Fibroblast of lung (primary cell): ENCODE measurements around the gene ARFGAP3. TPM values are rescaled to one million over a fixed set of nuclear protein-coding genes. Genes with fewer than 3 reads are reported as not detected.

ENCODE experiments used
- DNase-seq, 2 donors: peaks; one replicate each; pipeline versions ENCODE4 v3.0.0 to v3.0.0-alpha.2; 2010; ENCODE audit warnings: low read depth in 2 of 2
- H2AFZ ChIP-seq: 2 replicates; pipeline ENCODE4 v1.5.1; 2012; ENCODE audit warnings: low read length, control low read depth, inconsistent platforms
- H3K27ac ChIP-seq: 2 replicates; pipeline ENCODE4 v1.5.1; 2011; ENCODE audit warnings: low read length, control low read depth; ENCODE audit not compliant: insufficient read depth
- H3K27me3 ChIP-seq: 2 replicates; pipeline ENCODE4 v1.5.1; 2011; ENCODE audit warnings: mild to moderate bottlenecking, low read length; ENCODE audit not compliant: control insufficient read depth, insufficient read depth
- H3K36me3 ChIP-seq: 2 replicates; pipeline ENCODE4 v1.5.1; 2011; ENCODE audit warnings: low read length; ENCODE audit not compliant: control insufficient read depth, insufficient read depth
- H3K4me1 ChIP-seq: 2 replicates; pipeline ENCODE4 v1.5.1; 2011; ENCODE audit warnings: low read length; ENCODE audit not compliant: control insufficient read depth, insufficient read depth; ENCODE audit errors: extremely low read depth
- H3K4me2 ChIP-seq: 2 replicates; pipeline ENCODE4 v1.5.1; 2011; ENCODE audit warnings: low read length, control low read depth; ENCODE audit not compliant: insufficient read depth; ENCODE audit errors: extremely low read depth
- H3K4me3 ChIP-seq, 4 experiments: fragments of 200-600 bp in 1 of 4; sonication (generic) in 1 of 4; replicated peaks in 1 of 4; 2 replicates each; pipeline ENCODE4 v1.5.1; 2011 to 2016; ENCODE audit warnings: low read length in 4 of 4, low read depth in 3 of 4, mild to moderate bottlenecking in 3 of 4, control low read depth in 2 of 4, inconsistent platforms in 1 of 4, mixed read lengths in 1 of 4; ENCODE audit not compliant: insufficient read depth in 1 of 4; ENCODE audit errors: control extremely low read depth in 1 of 4
- H3K79me2 ChIP-seq: 2 replicates; pipeline ENCODE4 v1.5.1; 2012; ENCODE audit warnings: mild to moderate bottlenecking, low read length, inconsistent platforms; ENCODE audit not compliant: control insufficient read depth, insufficient read depth
- H3K9ac ChIP-seq: 2 replicates; pipeline ENCODE4 v1.5.1; 2011; ENCODE audit warnings: mild to moderate bottlenecking, low read length, control low read depth; ENCODE audit not compliant: insufficient read depth
- H3K9me3 ChIP-seq: 2 replicates; pipeline ENCODE4 v1.5.1; 2012; ENCODE audit warnings: low read depth, low read length; ENCODE audit not compliant: control insufficient read depth, insufficient read depth
- H4K20me1 ChIP-seq: 2 replicates; pipeline ENCODE4 v1.5.1; 2011; ENCODE audit warnings: low read length; ENCODE audit not compliant: control insufficient read depth, insufficient read depth; ENCODE audit errors: extremely low read depth
- EZH2 ChIP-seq: IDR thresholded peaks from 2 replicates; pipeline ENCODE4 v1.5.1; 2012; ENCODE audit warnings: low read length, control low read depth, mild to moderate bottlenecking; ENCODE audit errors: missing control alignments
- polyA plus RNA-seq, 2 donors: library from polyadenylated mRNA; depleted of rRNA in 1 of 2; stranded (reverse) in 1 of 2; unstranded in 1 of 2; fragments of >200 nt; gene quantifications; 2 replicates each; pipeline ENCODE4 v1.2.1, GENCODE V29; 2011 to 2012; ENCODE audit warnings: missing spikeins in 1 of 2
- total RNA-seq: library from RNA; depleted of rRNA; stranded (reverse); fragments of >200 nt; gene quantifications from 2 replicates; pipeline ENCODE4 v1.2.1, GENCODE V29; 2014
- TF ChIP-seq, protein P1 (sequence below), 2 donors: IDR thresholded peaks in 1 of 2; conservative IDR thresholded peaks in 1 of 2; 1 replicate in 1 of 2; 2 replicates in 1 of 2; pipeline ENCODE4 v1.5.1; 2011 to 2012; ENCODE audit warnings: low read length in 2 of 2, control low read depth in 1 of 2, inconsistent platforms in 1 of 2, low read depth in 1 of 2, mild to moderate bottlenecking in 1 of 2

The ARFGAP3 gene
- total and polyA plus RNA-seq, 2 donors (not counting 1 experiment from before 2014, with no cell fraction given): 62.1 to 74.1 TPM

DNA sequence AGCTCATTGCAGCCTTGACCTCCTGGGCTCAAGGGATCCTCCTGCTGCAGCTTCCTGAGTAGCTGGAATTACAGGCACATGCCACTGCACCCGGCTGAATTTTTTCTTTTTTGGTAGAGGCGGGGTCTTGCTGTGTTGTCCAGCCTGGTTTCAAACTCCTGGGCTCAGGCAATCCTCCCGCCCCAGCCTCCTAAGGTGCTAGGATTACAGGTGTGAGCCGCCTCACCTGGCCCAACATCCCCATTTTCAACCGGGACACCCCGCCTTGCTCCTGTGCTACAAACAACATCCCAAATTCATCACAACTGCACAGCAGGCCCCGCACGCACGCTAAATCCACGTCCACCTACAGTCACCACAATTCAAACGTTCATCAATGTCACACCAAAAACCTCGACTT, 61.0 kb downstream of the ARFGAP3 start:
- H3K27ac ChIP-seq: no peak overlapping the region
- peaks cover 6% of the 10 kb centered on the region for H3K36me3 ChIP-seq
- peaks cover 5% of the 10 kb centered on the region for H3K4me1 ChIP-seq
- H3K9ac ChIP-seq: no peak overlapping the region
- no peaks in the 10 kb centered on the region for H3K79me2 ChIP-seq
- H3K27me3 ChIP-seq: no peaks in the 10 kb centered on the region
- no peaks in the 10 kb centered on the region for H3K9me3 ChIP-seq
- no peak for TF ChIP-seq EZH2
- TF ChIP-seq, protein P1, sequence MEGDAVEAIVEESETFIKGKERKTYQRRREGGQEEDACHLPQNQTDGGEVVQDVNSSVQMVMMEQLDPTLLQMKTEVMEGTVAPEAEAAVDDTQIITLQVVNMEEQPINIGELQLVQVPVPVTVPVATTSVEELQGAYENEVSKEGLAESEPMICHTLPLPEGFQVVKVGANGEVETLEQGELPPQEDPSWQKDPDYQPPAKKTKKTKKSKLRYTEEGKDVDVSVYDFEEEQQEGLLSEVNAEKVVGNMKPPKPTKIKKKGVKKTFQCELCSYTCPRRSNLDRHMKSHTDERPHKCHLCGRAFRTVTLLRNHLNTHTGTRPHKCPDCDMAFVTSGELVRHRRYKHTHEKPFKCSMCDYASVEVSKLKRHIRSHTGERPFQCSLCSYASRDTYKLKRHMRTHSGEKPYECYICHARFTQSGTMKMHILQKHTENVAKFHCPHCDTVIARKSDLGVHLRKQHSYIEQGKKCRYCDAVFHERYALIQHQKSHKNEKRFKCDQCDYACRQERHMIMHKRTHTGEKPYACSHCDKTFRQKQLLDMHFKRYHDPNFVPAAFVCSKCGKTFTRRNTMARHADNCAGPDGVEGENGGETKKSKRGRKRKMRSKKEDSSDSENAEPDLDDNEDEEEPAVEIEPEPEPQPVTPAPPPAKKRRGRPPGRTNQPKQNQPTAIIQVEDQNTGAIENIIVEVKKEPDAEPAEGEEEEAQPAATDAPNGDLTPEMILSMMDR (conservative IDR thresholded peaks at IDR 0.05 in 1 of 2, IDR thresholded peaks at IDR 0.05 in 1 of 2; ENCODE audit: low read depth in 1 of 2, low read length in 2 of 2): no peak
- DNase-seq: no peak
- H3K4me3 ChIP-seq: no peak overlapping the region
- no peaks in the 10 kb centered on the region for H4K20me1 ChIP-seq
- H2AFZ ChIP-seq: no peak overlapping the region
- H3K4me2 ChIP-seq: no peak overlapping the region

DNA sequence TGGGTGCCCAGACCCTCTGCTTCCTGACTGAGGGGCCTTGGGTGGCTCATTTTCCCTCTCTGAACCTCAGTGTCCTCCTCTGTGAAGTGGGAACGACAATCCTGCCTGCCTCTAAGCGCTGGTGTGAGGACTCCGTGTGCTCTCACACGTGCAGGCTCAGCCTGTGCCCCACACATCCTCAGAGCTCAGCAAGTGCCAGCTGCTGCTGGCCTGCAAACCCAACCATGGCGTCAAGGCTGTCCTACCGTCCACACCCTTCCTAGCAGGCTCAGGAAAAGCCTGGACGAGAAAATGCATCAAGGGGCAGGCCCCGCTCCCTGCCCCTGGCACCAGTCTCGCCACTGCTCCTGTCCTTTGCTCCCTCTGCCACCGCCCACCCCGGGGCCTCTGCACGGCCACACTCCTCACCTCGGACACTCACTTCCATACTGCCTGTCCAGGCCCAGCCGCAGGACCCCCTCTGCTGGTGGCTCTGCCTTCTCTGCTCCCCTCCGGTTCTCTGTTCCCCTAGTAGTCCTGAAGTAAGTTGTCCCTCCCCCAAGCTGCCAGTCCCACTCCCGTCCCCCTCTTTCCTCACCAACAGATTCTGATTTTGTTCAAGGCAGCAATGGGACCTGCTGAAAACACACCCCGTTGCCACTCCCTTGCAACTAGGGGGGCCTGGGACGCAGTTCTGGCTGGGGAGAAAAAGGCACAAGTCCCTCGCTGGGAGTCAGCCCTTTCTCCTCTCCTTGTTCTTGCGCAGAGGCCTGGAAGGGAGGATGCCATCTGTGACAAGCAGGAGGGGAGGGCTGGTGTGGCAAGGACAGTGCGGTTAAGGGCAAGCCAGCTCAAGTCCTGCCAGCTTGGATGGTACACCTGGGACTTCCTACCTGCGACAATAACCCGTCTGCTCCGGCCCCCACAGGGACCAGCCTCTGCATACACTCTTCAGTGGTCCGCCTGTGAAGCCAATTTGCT, 62.2 kb downstream of the ARFGAP3 start:
- DNase-seq: no peak
- no peaks in the 10 kb centered on the region for H4K20me1 ChIP-seq
- no peak for TF ChIP-seq EZH2
- TF ChIP-seq, protein P1 (conservative IDR thresholded peaks at IDR 0.05 in 1 of 2, IDR thresholded peaks at IDR 0.05 in 1 of 2; ENCODE audit: low read depth in 1 of 2, low read length in 2 of 2): peak in 1 of 2 donors; percentile 27

DNA sequence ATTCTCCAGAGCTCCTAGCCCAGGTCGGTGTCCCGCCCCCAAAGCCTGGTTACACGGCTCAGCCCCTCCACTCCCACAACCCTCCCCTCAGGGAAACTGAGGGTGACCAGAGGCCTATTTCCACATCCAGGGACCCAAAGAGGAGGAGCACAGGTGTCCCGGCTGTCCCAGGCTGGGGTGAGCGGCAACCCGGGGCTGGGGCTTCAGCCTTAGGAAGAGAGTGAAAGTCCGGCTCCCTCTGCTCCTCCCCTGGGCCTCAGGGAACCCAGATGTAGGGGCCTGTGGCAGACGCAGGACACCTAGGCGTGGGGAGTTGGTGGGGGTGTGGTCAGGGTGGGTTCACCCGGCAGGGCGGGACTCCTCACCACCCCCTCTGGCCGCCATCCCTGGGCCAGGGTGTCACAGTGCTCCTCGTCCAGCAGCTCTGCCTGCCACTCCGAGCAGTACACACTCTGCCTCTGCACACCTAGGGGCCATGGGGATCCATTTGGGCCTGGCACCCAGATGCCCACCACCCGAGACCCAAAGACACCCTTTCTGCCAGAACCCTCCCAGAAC, 63.1 kb downstream of the ARFGAP3 start:
- Histone ChIP-seq H4K20me1 (no peaks in the 10 kb centered on the region), H2AFZ (no peak overlapping the region), H3K79me2 (no peaks in the 10 kb centered on the region), H3K4me1 (peaks cover 7% of the 10 kb centered on the region), H3K4me2 (no peak overlapping the region), H3K36me3 (peaks cover 2% of the 10 kb centered on the region), H3K9me3 (no peaks in the 10 kb centered on the region), H3K9ac (no peak overlapping the region), H3K27me3 (no peaks in the 10 kb centered on the region), H3K4me3 (no peak overlapping the region), H3K27ac (no peak overlapping the region)
- no peak for DNase-seq
- TF ChIP-seq EZH2: no peak
- TF ChIP-seq, protein P1 (conservative IDR thresholded peaks at IDR 0.05 in 1 of 2, IDR thresholded peaks at IDR 0.05 in 1 of 2; ENCODE audit: low read depth in 1 of 2, low read length in 2 of 2): no peak

More for the DNA sequence above, 62.2 kb downstream of the ARFGAP3 start:
- Histone ChIP-seq H3K9me3 (no peaks in the 10 kb centered on the region), H2AFZ (no peak overlapping the region), H3K4me3 (no peak overlapping the region), H3K4me2 (no peak overlapping the region), H3K4me1 (peaks cover 7% of the 10 kb centered on the region), H3K9ac (no peak overlapping the region), H3K27me3 (no peaks in the 10 kb centered on the region), H3K36me3 (peaks cover 3% of the 10 kb centered on the region), H3K79me2 (no peaks in the 10 kb centered on the region), H3K27ac (no peak overlapping the region)
